Stimulated activated CD8-positive, alpha-beta memory T cell treated with anti-CD3 and anti-CD28 coated beads, Interleukin-7, amount 100 ng/mL, for 1 hour (primary cell): ENCODE data around the gene ZNF557.
A peak's percentile ranks its signal among the peaks of the same experiment; 100 is the strongest.
"Not testable (repeated sequence)": the region's sequence is repeated elsewhere in the genome, so short reads cannot be mapped to it uniquely, and the experiment has no call there.

Experiments used
- DNase-seq, 2 donors: peaks; one replicate each; pipeline ENCODE4 v3.0.0-alpha.2; 2020; ENCODE audit warnings: low read depth in 2 of 2

Gene ZNF557

GRCh38 chr19:7069042-7069903 lies at the start of gene ZNF557:
Gene ZNF557, plus strand, starts transcription at chr19:7069703. Its CDS starts 5,372 bp downstream, at chr19:7075075.
- peak; percentile 96 to 99 for DNase-seq

- DNase-seq, result not testable (repeated sequence)
Observed at GRCh38 chr19:7021331-7021730, 48.2 kb upstream of the ZNF557 start, which contains the start of gene MBD3L2B. Gene MBD3L2B, minus strand, starts transcription at chr19:7021431. Its CDS starts 34 bp downstream, at chr19:7021397.

DNA sequence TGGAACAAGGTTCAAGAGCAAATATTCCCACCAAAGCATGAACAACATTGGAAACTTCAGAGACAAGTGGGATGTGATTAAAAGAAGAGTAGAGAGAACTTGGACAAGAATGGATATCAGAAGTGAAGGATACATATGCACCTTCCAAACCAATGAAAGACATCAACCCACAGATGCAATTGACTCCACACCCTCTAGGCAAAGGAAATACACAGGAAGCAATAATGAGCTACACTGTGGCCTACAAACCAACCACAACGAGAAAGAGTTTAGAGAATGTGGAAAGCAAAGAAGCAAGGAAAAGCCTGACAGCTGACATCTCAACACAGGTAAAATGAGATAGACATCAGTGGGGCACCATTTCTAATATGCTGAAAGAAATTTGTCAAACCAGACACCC lies 40.7 kb upstream of the ZNF557 start:
- DNase-seq, result not testable (repeated sequence)

- DNase-seq, result not testable (repeated sequence)
Observed at GRCh38 chr19:7030278-7030677, 39.2 kb upstream of the ZNF557 start, which contains the start of gene MBD3L5. Gene MBD3L5, plus strand, starts transcription at chr19:7030578. Its CDS starts 34 bp downstream, at chr19:7030612.

GRCh38 chr19:7040079-7040478 lies 29.4 kb upstream of the ZNF557 start, which contains the start of gene MBD3L4:
Gene MBD3L4, minus strand, starts transcription at chr19:7040179. Its CDS starts 35 bp downstream, at chr19:7040144.
- DNase-seq, result not testable (repeated sequence)

GRCh38 chr19:7041563-7041962 lies 27.9 kb upstream of the ZNF557 start:
- not testable (repeated sequence) for DNase-seq

DNA sequence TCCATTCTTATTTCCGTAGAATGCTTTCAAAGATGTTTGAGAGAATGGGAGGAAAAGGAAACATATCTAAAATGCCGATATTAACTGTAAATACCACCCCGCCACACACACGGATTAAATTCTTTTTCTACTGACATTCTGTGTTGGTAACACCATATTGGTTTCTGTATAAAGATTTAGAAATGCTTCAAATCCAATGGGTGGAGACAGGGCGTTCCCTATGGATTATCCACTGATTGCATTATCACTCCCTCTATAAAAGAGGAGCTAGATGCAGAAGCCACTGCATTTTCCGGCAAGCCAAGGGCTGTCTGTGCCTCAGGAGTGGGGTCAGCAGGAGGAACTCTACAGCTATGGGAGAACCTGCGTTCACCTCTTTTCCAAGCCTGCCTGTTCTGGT lies 20.5 kb upstream of the ZNF557 start, which contains the start of gene MBD3L2:
TSS of gene MBD3L2 (plus strand) at position 301 of the 400 bp plus-strand sequence. CDS start at position 354, 53 bp downstream.
- not testable (repeated sequence) for DNase-seq

DNA sequence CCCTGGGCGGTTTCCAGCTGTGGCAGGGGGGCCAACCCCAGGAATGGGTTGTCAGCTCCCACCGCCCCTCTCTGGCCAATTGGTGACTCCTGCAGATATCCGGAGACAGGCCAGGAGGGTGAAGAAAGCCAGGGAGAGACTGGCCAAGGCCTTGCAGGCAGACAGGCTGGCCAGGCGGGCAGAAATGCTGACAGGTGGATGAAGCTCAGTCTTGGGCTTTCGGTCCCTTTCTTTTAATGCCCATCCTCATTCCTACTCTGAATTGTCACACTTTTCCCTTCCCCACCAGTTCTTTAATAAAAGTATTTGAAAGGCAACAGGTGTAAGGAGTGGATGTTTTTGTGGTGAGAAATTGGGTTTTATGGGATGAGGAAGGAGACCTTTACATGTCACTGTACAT lies 18.1 kb upstream of the ZNF557 start:
- not testable (repeated sequence) for DNase-seq

DNA sequence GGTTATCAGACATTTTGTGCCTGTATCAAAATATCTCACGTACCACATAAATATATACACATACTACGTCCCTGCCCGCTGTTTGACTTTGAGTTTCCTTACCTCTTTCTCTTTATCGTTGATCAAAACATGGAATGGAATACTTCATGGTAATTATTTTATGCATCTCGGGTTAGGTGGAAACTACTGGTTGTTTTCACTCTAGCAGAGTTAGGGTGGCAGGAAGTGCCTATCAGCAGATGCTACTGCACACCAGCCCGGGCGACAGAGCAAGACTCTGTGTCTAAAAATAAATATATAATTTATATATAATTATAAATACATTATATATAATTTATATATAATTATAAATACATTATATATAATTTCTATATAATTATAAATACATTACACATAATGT lies 16.6 kb upstream of the ZNF557 start:
- not testable (repeated sequence) for DNase-seq

- DNase-seq, result not testable (repeated sequence)
Observed at GRCh38 chr19:7054635-7055368, 14.7 kb upstream of the ZNF557 start.

- DNase-seq, result not testable (repeated sequence)
Observed at GRCh38 chr19:7055679-7056078, 13.8 kb upstream of the ZNF557 start.

- not testable (repeated sequence) for DNase-seq
Observed at GRCh38 chr19:7056371-7056770, 13.1 kb upstream of the ZNF557 start.

- DNase-seq, result not testable (repeated sequence)
Observed at GRCh38 chr19:7058576-7058975, 10.9 kb upstream of the ZNF557 start, which contains the start of gene MBD3L3. Gene MBD3L3, minus strand, starts transcription at chr19:7058676. Its CDS starts 71 bp downstream, at chr19:7058605.

DNA sequence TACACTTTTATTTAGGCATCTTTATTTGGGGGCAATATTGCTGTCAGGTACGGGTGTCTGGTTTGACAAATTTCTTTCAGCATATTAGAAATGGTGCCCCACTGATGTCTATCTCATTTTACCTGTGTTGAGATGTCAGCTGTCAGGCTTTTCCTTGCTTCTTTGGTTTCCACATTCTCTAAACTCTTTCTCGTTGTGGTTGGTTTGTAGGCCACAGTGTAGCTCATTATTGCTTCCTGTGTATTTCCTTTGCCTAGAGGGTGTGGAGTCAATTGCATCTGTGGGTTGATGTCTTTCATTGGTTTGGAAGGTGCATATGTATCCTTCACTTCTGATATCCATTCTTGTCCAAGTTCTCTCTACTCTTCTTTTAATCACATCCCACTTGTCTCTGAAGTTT lies 9.5 kb upstream of the ZNF557 start:
- DNase-seq, result not testable (repeated sequence)

GRCh38 chr19:7063339-7063738 lies 6.2 kb upstream of the ZNF557 start:
- no peak for DNase-seq

DNA sequence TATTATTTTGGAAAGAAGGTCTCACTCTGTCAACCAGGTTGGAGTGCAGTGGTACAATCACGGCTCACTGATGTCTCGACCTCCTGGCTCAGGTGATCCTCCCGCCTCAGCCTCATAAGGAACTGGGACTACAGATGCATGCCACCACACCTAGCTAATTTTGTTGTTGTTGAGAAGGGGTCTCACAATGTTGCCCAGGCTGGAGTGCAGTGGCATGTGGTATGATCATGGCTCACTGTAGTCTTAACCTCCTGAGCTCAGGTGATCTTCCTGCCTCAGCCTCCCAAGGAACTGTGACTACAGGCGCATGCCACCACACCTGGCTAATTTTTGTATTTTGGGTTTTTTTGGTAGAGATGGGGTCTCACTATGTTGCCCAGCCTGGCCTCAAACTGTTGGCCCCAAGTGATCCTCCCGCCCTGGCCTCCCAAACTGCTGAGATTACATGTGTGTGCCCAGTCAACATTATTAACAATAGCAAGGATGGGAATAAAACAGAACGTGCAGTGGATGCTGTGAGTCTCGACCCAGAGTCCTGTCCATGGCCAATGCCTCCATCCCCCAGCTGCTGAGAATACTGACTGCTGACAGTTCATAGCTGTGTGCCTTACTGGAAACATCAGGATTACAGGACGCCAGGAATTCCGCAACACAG lies 5.6 kb upstream of the ZNF557 start:
- DNase-seq, result no peak

DNA sequence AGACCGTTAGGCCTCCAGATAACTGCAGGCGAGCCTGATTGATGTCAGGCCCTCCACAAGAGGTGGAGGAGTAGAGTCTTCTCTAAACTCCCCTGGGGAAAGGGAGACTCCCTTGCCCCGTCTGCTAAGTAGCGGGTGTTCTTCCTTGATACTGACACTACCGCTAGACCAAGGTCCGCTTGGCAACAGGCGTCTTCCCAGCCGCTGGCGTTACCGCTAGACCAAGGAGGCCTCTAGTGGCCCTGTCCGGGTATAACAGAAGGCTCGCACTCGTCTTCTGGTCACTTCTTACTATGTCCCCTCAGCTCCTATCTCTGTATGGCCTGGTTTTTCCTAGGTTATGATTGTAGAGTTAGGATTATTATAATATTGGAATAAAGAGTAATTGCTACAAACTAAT lies 2.4 kb upstream of the ZNF557 start:
- DNase-seq, result not testable (repeated sequence)

DNA sequence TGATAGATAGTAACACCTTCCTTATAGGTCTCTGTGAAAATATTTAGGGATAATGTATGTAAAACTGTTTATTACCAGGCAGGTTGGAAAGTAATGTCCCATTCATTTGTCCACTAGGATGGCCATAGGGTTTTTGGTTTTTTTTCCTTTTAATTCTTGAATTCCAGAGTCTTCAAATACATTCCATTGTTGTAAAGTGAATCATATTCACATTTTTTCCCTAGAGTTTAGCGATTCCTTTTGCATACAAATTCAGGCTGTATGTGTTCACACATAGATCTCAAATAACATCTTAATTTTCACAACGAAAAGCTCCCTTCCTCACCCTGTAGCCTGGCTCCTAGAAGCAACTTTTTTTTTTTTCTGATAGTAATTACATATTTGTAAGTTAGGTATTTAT lies 1.8 kb upstream of the ZNF557 start:
- DNase-seq, result no peak

- no peak for DNase-seq
Observed at GRCh38 chr19:7068599-7068998, 904 bp upstream of the ZNF557 start.

- no peak for DNase-seq
Observed at GRCh38 chr19:7069904-7070226, 362 bp downstream of the ZNF557 start.

DNA sequence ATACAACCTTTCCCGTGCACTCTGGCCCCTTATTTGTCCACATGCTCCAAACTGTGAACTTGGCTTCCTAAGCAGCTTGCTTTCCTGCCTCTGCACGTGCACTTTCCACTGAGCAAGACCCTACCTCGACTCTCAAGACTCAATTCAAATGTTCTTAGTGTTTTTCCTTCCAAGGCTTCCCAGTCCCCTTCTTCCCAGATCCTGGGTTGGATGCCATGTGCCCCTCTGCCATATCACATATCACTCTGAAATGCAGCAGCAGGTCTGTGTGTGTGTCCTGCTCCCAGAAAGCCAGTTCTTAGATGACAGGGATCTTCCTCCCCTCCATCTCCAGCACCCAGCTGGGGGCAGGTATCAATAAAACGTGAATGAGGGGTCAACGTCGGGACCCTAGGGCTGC lies 3.0 kb downstream of the ZNF557 start:
- no peak for DNase-seq
